ENCODE results near the gene CDV3.
"Not testable (repeated sequence)": the region's sequence is repeated elsewhere in the genome, so short reads cannot be mapped to it uniquely, and the experiment has no call there.

CDV3 gene

DNA sequence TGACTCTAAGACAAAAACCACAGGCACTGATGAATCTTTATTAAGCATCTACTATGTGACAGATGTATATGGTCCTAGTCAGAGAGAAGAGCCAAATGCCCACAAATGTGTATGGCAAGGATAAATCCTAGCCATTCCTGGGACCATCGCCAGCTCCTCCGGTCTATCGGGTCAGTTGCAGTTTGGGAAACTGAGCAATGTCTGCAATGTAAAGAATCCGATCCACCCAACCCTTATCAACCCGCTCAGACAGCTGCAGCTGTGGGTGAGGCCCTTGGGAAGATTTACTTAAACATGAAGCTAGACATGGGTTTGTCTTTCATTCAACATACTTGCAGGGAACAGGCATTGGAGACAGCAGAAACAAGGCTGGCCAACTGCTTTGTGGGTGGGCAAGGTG is 40.5 kb upstream of the CDV3 start:
- Histone ChIP-seq H2BK120ac (ENCODE audit: low read depth, low read length) (no peak overlapping the region), H4K5ac (ENCODE audit: low read length) (no peak overlapping the region), H3K18ac (ENCODE audit: low read length) (no peak overlapping the region), H3K9ac (ENCODE audit: low read length) (no peak overlapping the region), H3K56ac (ENCODE audit: low read length) (no peak overlapping the region), H3K23ac (ENCODE audit: low read length) (no peak overlapping the region), H3K4me2 (ENCODE audit: low read length) (no peak overlapping the region), H3K4me3 (ENCODE audit: low read length) (no peak overlapping the region), H2AK5ac (ENCODE audit: low read length) (no peak overlapping the region), H3K4ac (ENCODE audit: low read depth, low read length) (no peak overlapping the region), H3K36me3 (ENCODE audit: control insufficient read depth, insufficient read depth, low read length) (no peaks in the 10 kb centered on the region), H3K79me1 (ENCODE audit: low read length) (no peaks in the 10 kb centered on the region), H3K27me3 (ENCODE audit: insufficient read depth, low read length, poor library complexity) (no peaks in the 10 kb centered on the region), H3K79me2 (ENCODE audit: control insufficient read depth, insufficient read depth, low read length) (no peaks in the 10 kb centered on the region), H2BK5ac (ENCODE audit: low read length) (no peak overlapping the region), H4K8ac (ENCODE audit: low read depth, low read length) (no peak overlapping the region), H2BK15ac (replicated peaks; ENCODE audit: low read depth) (no peak overlapping the region), H3K27ac (ENCODE audit: low read depth, low read length) (no peak overlapping the region), H3K4me1 (ENCODE audit: control insufficient read depth, low read depth, low read length) (no peaks in the 10 kb centered on the region)
- WGBS (ENCODE audit: extremely low coverage, insufficient coverage, low lambda C conversion rate), result no CpG with 5 or more reads among the region's 5 CpGs
- DNase-seq, result peak; percentile 28

DNA sequence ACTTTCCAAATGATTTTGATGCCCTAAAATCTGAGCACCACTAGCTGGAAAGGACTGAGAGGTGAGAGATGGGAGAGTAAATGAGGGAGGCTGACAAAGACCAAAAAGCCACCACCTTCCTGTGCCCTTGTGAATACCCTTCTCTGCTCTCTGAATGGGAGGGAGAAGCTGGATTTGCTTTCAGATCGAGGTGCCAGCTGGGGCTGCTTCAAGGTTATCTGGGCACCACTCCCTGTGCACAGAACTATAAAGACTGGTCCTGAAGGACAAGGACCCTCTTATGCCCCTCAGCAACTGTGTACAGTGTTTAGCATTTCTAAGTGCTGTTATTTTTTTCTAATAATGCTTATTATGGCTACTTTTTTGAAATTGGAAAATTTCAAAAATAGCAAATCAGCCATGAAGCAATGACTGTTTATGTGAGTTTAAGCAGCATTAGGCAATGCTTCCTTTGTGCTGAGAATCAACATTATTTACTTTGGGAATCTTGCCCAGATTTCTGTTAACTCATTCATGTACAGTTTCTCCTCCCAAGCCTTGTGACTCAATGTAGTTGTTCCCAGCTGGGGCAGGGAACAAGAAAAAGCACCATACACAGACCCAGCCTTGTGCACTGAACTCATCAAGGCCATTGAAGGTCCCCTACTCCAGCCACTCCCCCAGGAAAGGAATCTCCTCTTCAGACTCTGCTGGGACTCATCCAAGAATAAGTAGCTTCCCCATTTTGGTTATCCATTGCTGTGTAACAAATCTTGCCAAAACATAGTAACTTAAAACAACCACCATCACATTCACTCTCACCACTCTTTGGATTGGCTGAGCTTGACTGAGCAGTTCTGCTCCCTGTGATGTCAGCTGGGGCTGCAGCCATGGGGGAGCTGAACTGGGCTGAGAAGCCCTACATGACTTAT is 37.3 kb upstream of the CDV3 start:
- no peak overlapping the region for H2BK120ac ChIP-seq (ENCODE audit: low read depth, low read length)
- no peak overlapping the region for H3K4me2 ChIP-seq (ENCODE audit: low read length)
- no peak for DNase-seq
- H3K79me1 ChIP-seq (ENCODE audit: low read length), result no peaks in the 10 kb centered on the region
- no CpG with 5 or more reads among the region's 1 CpG for WGBS (ENCODE audit: extremely low coverage, insufficient coverage, low lambda C conversion rate)
- H4K8ac ChIP-seq (ENCODE audit: low read depth, low read length), result no peak overlapping the region
- H2BK5ac ChIP-seq (ENCODE audit: low read length), result no peak overlapping the region
- H3K79me2 ChIP-seq (ENCODE audit: control insufficient read depth, insufficient read depth, low read length), result no peaks in the 10 kb centered on the region
- no peaks in the 10 kb centered on the region for H3K36me3 ChIP-seq (ENCODE audit: control insufficient read depth, insufficient read depth, low read length)
- no peak overlapping the region for H4K5ac ChIP-seq (ENCODE audit: low read length)
- H3K23ac ChIP-seq (ENCODE audit: low read length), result no peak overlapping the region
- no peak overlapping the region for H3K56ac ChIP-seq (ENCODE audit: low read length)
- H3K4me1 ChIP-seq (ENCODE audit: control insufficient read depth, low read depth, low read length), result no peaks in the 10 kb centered on the region
- H2BK15ac ChIP-seq (replicated peaks; ENCODE audit: low read depth), result no peak overlapping the region
- H3K4me3 ChIP-seq (ENCODE audit: low read length), result no peak overlapping the region
- H3K9ac ChIP-seq (ENCODE audit: low read length), result no peak overlapping the region
- H3K27me3 ChIP-seq (ENCODE audit: insufficient read depth, low read length, poor library complexity), result no peaks in the 10 kb centered on the region
- H2AK5ac ChIP-seq (ENCODE audit: low read length), result no peak overlapping the region
- no peak overlapping the region for H3K4ac ChIP-seq (ENCODE audit: low read depth, low read length)
- no peak overlapping the region for H3K27ac ChIP-seq (ENCODE audit: low read depth, low read length)
- H3K18ac ChIP-seq (ENCODE audit: low read length), result no peak overlapping the region

DNA sequence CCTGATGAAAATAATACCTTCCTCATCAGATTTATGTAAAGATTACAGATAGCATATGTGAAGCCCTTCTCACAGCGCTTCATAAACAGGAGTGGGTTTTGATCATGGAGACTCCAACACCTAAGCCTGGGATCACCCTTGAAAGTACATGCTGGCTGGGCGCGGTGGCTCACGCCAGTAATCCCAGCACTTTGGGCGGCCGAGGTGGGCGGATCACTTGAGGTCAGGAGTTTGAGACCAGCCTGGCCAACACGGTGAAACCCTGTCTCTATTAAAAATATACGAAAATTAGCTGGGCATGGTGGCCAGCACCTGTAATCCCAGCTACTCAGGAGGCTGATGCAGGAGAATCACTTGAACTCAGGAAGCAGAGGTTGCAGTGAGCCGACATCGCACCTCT is 36.4 kb upstream of the CDV3 start:
- H3K4ac ChIP-seq (ENCODE audit: low read depth, low read length); H3K27ac ChIP-seq (ENCODE audit: low read depth, low read length); H4K8ac ChIP-seq (ENCODE audit: low read depth, low read length); H3K9ac ChIP-seq (ENCODE audit: low read length); DNase-seq; H3K27me3 ChIP-seq (ENCODE audit: insufficient read depth, low read length, poor library complexity); H3K18ac ChIP-seq (ENCODE audit: low read length); H3K56ac ChIP-seq (ENCODE audit: low read length); H2BK15ac ChIP-seq (replicated peaks; ENCODE audit: low read depth); H3K4me2 ChIP-seq (ENCODE audit: low read length); H2AK5ac ChIP-seq (ENCODE audit: low read length); H3K4me3 ChIP-seq (ENCODE audit: low read length); H2BK5ac ChIP-seq (ENCODE audit: low read length); H3K23ac ChIP-seq (ENCODE audit: low read length); H4K5ac ChIP-seq (ENCODE audit: low read length); H3K36me3 ChIP-seq (ENCODE audit: control insufficient read depth, insufficient read depth, low read length); H3K79me1 ChIP-seq (ENCODE audit: low read length); H3K79me2 ChIP-seq (ENCODE audit: control insufficient read depth, insufficient read depth, low read length); H2BK120ac ChIP-seq (ENCODE audit: low read depth, low read length); H3K4me1 ChIP-seq (ENCODE audit: control insufficient read depth, low read depth, low read length): not testable (repeated sequence)
- no CpG with 5 or more reads among the region's 11 CpGs for WGBS (ENCODE audit: extremely low coverage, insufficient coverage, low lambda C conversion rate)

DNA sequence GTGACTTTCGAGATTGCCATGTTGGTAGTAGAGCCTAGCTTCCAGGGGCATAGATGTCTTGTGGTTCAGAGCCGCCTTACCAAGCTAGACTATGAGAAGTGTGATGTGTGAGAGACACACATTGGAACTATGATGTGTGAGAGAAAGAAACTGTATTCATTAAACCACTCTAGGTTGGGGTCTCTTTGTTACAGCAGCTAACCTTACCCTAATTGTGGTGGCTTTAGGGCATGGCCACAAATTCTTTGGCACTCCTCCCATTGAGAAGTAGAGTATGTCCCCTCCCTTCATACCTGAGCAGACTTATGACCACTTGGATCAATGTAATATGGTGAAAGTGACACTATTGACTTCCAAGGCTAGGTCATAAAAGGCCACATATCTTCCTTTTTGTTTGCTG is 35.3 kb upstream of the CDV3 start:
- no peak overlapping the region for H3K9ac ChIP-seq (ENCODE audit: low read length)
- no peak overlapping the region for H3K27ac ChIP-seq (ENCODE audit: low read depth, low read length)
- no peaks in the 10 kb centered on the region for H3K36me3 ChIP-seq (ENCODE audit: control insufficient read depth, insufficient read depth, low read length)
- no peak overlapping the region for H3K23ac ChIP-seq (ENCODE audit: low read length)
- H2AK5ac ChIP-seq (ENCODE audit: low read length), result no peak overlapping the region
- no peak overlapping the region for H2BK120ac ChIP-seq (ENCODE audit: low read depth, low read length)
- no peak overlapping the region for H3K18ac ChIP-seq (ENCODE audit: low read length)
- no peak overlapping the region for H4K8ac ChIP-seq (ENCODE audit: low read depth, low read length)
- H3K79me1 ChIP-seq (ENCODE audit: low read length), result no peaks in the 10 kb centered on the region
- no peak overlapping the region for H3K56ac ChIP-seq (ENCODE audit: low read length)
- no peak overlapping the region for H2BK5ac ChIP-seq (ENCODE audit: low read length)
- no peak overlapping the region for H3K4me3 ChIP-seq (ENCODE audit: low read length)
- DNase-seq, result no peak
- no CpG with 5 or more reads among the region's 2 CpGs for WGBS (ENCODE audit: extremely low coverage, insufficient coverage, low lambda C conversion rate)
- no peaks in the 10 kb centered on the region for H3K4me1 ChIP-seq (ENCODE audit: control insufficient read depth, low read depth, low read length)
- H4K5ac ChIP-seq (ENCODE audit: low read length), result no peak overlapping the region
- no peak overlapping the region for H2BK15ac ChIP-seq (replicated peaks; ENCODE audit: low read depth)
- H3K4me2 ChIP-seq (ENCODE audit: low read length), result no peak overlapping the region
- no peaks in the 10 kb centered on the region for H3K79me2 ChIP-seq (ENCODE audit: control insufficient read depth, insufficient read depth, low read length)
- H3K27me3 ChIP-seq (ENCODE audit: insufficient read depth, low read length, poor library complexity), result no peaks in the 10 kb centered on the region
- H3K4ac ChIP-seq (ENCODE audit: low read depth, low read length), result no peak overlapping the region

DNA sequence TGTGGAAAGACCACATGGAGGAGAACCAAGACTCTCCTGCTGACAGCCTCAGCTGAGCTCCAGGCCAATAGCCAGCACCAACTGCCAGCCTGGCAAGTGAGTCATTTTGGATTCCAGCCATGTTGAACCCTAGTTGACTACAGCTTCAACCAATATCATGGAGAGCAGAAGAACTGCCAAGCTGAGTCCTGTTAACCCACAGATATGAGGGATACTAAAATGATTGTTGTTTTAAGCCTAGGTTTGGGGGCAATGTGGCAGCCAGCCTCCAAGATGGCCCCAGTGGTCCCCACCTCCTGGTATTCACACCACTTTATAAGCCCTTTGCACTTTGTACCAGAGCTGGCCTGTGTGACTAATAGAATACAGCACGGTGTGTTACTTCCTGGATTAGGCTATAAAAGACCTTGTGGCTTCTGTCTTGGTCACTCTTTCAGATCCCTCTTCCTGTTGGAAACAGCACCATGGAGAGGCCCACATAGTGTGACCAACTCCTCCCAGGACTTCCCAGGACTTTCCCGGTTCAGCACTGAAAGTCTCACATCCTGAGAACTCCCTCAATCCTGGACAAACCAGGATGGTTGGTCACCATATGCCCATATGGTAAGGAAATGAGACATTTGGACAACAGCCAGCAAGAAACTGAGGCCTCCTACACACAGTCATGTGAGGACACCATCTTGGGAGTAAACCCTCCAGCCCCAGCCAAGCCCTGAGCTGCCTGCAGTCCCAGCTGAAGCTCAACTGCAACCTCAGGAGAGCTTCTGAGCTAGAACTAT is 32.4 kb upstream of the CDV3 start:
- H3K4me3 ChIP-seq (ENCODE audit: low read length), result no peak overlapping the region
- no peaks in the 10 kb centered on the region for H3K4me1 ChIP-seq (ENCODE audit: control insufficient read depth, low read depth, low read length)
- H3K23ac ChIP-seq (ENCODE audit: low read length), result no peak overlapping the region
- no peak overlapping the region for H2BK120ac ChIP-seq (ENCODE audit: low read depth, low read length)
- no peak overlapping the region for H4K5ac ChIP-seq (ENCODE audit: low read length)
- H3K27me3 ChIP-seq (ENCODE audit: insufficient read depth, low read length, poor library complexity), result no peaks in the 10 kb centered on the region
- H3K9ac ChIP-seq (ENCODE audit: low read length), result no peak overlapping the region
- no peak overlapping the region for H3K56ac ChIP-seq (ENCODE audit: low read length)
- no peaks in the 10 kb centered on the region for H3K36me3 ChIP-seq (ENCODE audit: control insufficient read depth, insufficient read depth, low read length)
- H3K79me2 ChIP-seq (ENCODE audit: control insufficient read depth, insufficient read depth, low read length), result no peaks in the 10 kb centered on the region
- H3K79me1 ChIP-seq (ENCODE audit: low read length), result no peaks in the 10 kb centered on the region
- no peak overlapping the region for H2BK15ac ChIP-seq (replicated peaks; ENCODE audit: low read depth)
- H3K4me2 ChIP-seq (ENCODE audit: low read length), result no peak overlapping the region
- no peak overlapping the region for H3K4ac ChIP-seq (ENCODE audit: low read depth, low read length)
- no peak overlapping the region for H3K27ac ChIP-seq (ENCODE audit: low read depth, low read length)
- no peak overlapping the region for H2AK5ac ChIP-seq (ENCODE audit: low read length)
- no peak overlapping the region for H2BK5ac ChIP-seq (ENCODE audit: low read length)
- H4K8ac ChIP-seq (ENCODE audit: low read depth, low read length), result no peak overlapping the region
- H3K18ac ChIP-seq (ENCODE audit: low read length), result no peak overlapping the region
- no peak for DNase-seq
- no CpG with 5 or more reads among the region's 2 CpGs for WGBS (ENCODE audit: extremely low coverage, insufficient coverage, low lambda C conversion rate)

All from mesendoderm (in vitro differentiated cells).